Measurements from ENCODE around the gene SLC25A31.
A peak's percentile ranks its signal among the peaks of the same experiment; 100 is the strongest.

Gene SLC25A31

GRCh38 chr4:127777487-127777886 is 47.3 kb downstream of the SLC25A31 start:
- DNase-seq (ENCODE audit: low spot score) = no peak

GRCh38 chr4:127778102-127778501 is 47.9 kb downstream of the SLC25A31 start:
- no peak for DNase-seq (ENCODE audit: low spot score)

GRCh38 chr4:127780598-127780997 is 50.4 kb downstream of the SLC25A31 start:
- no peak for DNase-seq (ENCODE audit: low spot score)

DNA sequence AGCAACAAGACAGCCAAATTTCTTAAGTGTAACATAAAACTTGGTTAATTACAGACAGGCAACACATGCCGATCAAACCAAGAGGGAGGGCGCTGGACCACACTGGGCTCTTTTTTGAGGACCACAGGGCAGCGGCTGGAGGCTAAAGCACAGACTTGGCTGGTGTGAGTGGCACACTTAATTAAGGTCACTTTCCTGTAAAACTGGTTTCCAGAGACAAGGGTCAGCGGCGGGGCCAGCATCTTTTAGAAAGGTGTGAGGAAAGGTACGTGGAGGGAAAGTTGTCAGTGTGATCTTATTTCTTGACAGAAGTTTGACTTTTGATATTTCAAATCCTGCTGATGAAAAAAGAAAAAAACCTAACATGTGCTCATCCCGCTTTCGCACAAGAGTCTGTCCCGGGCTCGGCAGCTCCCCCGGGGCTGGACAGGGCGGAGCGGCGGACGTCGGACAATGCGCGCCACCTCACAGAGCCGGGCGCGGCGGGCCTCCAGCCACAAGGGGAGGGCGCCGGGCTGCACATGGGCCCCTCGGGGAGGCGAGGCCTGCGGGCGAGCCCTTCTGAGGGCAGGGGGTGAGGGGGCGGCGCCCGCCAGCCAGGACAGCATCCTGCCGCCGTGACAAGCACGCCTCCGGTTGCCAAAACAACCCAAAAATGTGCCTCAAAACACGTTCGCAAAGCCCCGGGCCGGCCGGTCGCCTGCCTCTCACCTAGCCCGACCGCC is 51.3 kb downstream of the SLC25A31 start:
- DNase-seq (ENCODE audit: low spot score) = peak; percentile 82

- peak; percentile 98 for DNase-seq (ENCODE audit: low spot score)
Observed at GRCh38 chr4:127782025-127782274, 51.8 kb downstream of the SLC25A31 start.

DNA sequence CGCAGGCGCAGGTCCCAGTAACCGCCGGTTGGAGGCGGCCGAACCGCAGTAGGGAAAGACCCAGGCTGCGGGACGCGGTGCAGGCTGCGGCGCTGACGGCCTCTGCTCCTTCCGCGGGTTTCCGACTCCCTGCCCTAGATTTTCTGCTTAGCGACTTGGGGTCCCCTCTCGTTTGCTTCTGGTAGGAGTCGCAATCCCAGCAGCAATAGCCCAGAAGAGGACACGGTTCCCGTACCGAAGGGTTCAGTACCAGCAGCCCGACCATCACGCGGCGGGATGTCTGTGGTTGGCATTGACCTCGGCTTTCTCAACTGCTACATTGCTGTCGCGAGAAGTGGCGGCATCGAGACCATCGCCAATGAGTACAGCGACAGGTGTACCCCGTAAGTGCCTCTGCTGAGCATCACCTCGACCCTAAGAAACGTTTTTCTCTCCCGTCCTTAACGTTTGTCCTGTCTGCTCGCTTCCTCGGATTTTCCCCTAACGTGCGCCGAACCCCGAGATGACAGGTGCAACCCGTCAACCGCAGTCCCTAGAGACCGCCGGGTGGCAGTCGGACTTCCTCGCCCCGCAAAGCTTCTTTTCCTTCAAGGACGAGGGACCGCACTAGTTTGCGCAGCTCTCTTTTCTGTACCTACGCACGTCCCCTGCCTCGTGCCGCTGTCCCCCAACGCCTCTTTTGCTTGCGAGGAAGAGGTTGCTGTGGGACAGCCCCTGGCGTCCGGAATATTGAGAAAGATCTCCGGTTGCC is 52.2 kb downstream of the SLC25A31 start, which contains the start of gene HSPA4L:
HSPA4L (plus strand) TSS at position 48 of the 751 bp plus-strand sequence; CDS start at position 277, 229 bp downstream.
- peak; percentile 65 for DNase-seq (ENCODE audit: low spot score)

GRCh38 chr4:127783026-127783769 is 53.0 kb downstream of the SLC25A31 start:
- DNase-seq (ENCODE audit: low spot score) = peak; percentile 66

DNA sequence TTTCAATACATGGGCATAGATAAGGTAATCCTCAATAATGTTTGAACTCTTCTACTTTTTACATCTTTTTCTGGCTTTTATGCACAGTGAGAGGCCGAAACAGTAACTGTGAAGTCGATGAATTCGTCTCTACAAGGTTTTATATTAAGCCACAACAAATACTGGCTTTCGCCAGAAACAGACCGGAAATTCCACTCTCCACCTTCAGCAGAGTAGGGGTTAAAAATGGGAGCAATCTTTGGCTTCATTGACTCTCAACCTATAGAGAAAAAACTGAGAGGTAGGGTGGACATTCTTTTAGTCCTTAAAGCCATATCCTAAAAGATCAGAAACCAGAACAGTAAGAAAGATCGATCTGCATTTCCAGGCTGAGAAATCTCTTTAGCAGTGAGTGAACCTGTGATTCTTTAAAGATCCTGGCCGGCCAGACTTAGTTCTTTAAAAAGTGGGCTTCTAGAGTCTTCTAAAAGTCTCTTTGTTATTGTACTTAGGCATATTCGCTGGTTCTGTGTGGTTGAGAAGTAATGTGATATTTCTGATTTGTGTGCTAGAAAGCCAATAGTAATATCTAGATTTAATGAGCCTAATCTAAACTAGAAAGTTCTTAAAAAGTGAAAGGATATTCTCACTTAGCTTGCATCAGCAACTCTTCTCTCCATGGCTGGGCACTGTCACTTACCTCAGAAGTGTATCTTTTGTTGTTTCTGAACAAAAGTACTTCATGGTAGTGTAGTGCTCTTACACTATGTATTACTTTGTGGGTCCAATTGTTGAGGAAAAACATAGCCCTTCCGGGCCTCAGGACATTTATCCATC is 54.0 kb downstream of the SLC25A31 start:
- DNase-seq (ENCODE audit: low spot score) = no peak

DNA sequence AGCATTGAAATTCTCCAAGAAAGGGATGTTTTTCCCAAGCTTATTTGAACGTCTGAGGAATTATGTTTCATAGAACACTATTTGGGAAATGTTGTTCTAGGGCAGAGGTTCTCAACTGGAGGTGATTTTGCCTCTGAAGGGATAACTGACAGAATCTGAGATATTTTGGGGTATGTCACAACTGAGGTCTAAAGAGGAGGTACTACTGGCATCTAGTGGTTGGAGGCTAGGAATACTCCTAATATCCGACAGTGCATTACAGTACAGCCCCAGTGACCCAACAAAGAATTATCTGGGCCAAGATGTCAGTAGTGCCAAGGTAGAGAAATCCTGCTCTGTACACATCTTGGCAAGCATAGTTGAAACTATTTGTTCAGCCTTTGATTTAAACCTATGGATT is 58.3 kb downstream of the SLC25A31 start:
- DNase-seq (ENCODE audit: low spot score) = no peak

DNA sequence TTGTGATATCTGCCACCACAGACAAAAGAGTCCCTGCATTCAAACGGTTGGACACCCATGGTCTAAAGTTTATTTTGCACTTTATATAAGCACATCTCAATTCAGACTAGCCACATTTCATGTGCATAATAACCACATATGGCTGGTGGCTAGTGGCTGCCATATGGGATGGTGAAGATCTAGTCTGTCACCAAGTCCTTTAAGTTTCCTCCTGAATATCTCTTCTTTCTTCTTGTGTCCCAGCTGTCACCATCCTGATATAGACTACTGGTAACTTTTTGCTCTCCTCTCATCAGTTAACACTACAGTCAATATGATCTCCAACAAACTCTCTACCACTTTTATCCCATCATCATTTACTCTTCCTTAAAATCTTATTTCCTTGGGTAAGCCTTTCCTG is 61.2 kb downstream of the SLC25A31 start:
- no peak for DNase-seq (ENCODE audit: low spot score)

DNA sequence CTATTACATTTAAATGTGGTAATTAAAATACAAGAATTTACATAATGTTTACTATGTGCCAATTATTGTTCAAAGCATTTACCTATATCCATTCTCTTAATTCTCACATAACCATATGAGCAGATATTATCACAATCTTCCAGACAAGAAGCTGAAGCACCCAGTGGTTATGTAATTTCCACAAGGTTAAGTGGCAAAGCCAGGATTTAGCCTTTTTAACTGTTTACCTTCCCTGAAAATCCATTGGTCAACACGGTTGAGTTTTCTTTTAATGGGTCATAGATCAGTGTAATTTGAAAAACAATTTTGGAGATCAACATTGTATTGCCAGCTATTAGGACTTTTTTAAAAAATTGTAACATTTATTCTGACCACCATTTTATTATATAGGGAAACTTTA is 63.3 kb downstream of the SLC25A31 start:
- no peak for DNase-seq (ENCODE audit: low spot score)

DNA sequence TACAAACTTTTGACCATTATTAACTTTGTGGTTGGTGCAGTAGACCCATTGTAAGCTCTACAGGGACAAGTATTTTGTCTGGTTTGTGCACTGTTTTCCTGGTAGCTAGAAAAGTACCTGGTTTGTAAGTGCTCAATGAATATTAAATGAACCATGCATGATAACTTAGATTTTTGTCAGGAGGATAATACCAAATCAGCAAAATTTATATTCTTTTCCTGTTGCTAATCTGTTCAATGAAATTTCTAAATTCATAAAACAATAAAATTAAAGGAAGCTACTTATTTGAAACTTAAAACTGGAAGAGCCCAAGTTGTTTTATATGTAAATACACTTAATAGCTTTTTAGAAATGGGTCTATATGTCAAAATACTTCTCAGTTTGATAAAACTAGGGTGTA is 69.5 kb downstream of the SLC25A31 start:
- no peak for DNase-seq (ENCODE audit: low spot score)

- no peak for DNase-seq (ENCODE audit: low spot score)
Observed at GRCh38 chr4:127809173-127809800, 79.1 kb downstream of the SLC25A31 start.

GRCh38 chr4:127810551-127810950 is 80.4 kb downstream of the SLC25A31 start:
- DNase-seq (ENCODE audit: low spot score) = no peak

DNA sequence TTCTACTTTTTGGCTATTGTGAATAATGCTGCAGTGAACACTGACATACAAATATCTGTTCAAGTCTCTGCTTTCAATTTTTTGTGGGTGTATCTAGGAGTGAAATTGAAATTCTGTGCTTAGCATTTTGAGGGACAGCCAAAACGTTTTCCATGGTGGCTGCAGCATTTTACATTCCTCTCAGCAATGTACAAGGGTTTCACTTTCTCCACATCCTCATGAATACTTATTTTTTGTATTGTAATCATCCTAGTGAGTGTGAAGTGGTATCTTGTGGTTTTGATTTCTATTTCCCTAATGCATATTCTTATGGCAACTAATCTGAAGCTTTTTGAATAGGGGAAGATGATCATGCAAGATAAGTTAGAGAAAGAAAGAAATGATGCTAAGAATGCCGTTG is 92.2 kb downstream of the SLC25A31 start:
- DNase-seq (ENCODE audit: low spot score) = no peak

Measured in GM03348 (cell line).